HG02763 (cell line): ENCODE data around the gene CDC25B.
A peak's percentile ranks its signal among the peaks of the same experiment; 100 is the strongest.

Source experiments
- ATAC-seq: cut with Tn5 transposase; IDR thresholded peaks from one replicate; pipeline ENCODE4 v1.9.1; 2021; ENCODE audit warnings: mild to moderate bottlenecking, moderate library complexity; ENCODE audit not compliant: unreplicated experiment

Gene CDC25B

GRCh38 chr20:3763671-3764601 lies 32.2 kb upstream of the CDC25B start:
- no peak for ATAC-seq

GRCh38 chr20:3764659-3765058 lies 31.5 kb upstream of the CDC25B start:
- no peak for ATAC-seq

GRCh38 chr20:3765171-3765882 lies 30.8 kb upstream of the CDC25B start:
- no peak for ATAC-seq

- ATAC-seq, result no peak
Observed at GRCh38 chr20:3766422-3767109, 29.5 kb upstream of the CDC25B start.

- ATAC-seq, result no peak
Observed at GRCh38 chr20:3767110-3767426, 29.0 kb upstream of the CDC25B start.

- peak; percentile 94 for ATAC-seq
Observed at GRCh38 chr20:3767427-3768341, 28.4 kb upstream of the CDC25B start, which contains the start of gene ADISSP. Gene ADISSP, minus strand, starts transcription at chr20:3767753. Its CDS starts 7,653 bp downstream, at chr20:3760100.

- peak; percentile 43 for ATAC-seq
Observed at GRCh38 chr20:3768342-3769130, 27.6 kb upstream of the CDC25B start.

- no peak for ATAC-seq
Observed at GRCh38 chr20:3771552-3772058, 24.5 kb upstream of the CDC25B start.

GRCh38 chr20:3775457-3776108 lies 20.5 kb upstream of the CDC25B start:
- no peak for ATAC-seq

- ATAC-seq, result no peak
Observed at GRCh38 chr20:3777381-3777715, 18.8 kb upstream of the CDC25B start.

GRCh38 chr20:3777716-3778629 lies 18.1 kb upstream of the CDC25B start:
- ATAC-seq, result no peak

GRCh38 chr20:3778976-3779375 lies 17.1 kb upstream of the CDC25B start:
- ATAC-seq, result no peak

- ATAC-seq, result no peak
Observed at GRCh38 chr20:3781153-3781910, 14.8 kb upstream of the CDC25B start, which contains the start of gene SPEF1. Gene SPEF1, minus strand, starts transcription at chr20:3781448. Its CDS starts 161 bp downstream, at chr20:3781287.

- ATAC-seq, result no peak
Observed at GRCh38 chr20:3782597-3782996, 13.5 kb upstream of the CDC25B start.

GRCh38 chr20:3783068-3783489 lies 13.0 kb upstream of the CDC25B start:
- no peak for ATAC-seq

- no peak for ATAC-seq
Observed at GRCh38 chr20:3783511-3784195, 12.5 kb upstream of the CDC25B start.
